Bladder microvascular endothelial cell (primary cell): ENCODE results near the gene KRTAP1-1. TPM values are rescaled to one million over a fixed set of nuclear protein-coding genes. Genes with fewer than 3 reads are reported as not detected.

Experiments
- total RNA-seq: library from RNA; depleted of rRNA; stranded (reverse); fragments of >200 nt; gene quantifications from 2 replicates; pipeline ENCODE4 v1.2.3, GENCODE V29; 2014

The KRTAP1-1 gene
- not detected in 2 replicates for total RNA-seq

DNA sequence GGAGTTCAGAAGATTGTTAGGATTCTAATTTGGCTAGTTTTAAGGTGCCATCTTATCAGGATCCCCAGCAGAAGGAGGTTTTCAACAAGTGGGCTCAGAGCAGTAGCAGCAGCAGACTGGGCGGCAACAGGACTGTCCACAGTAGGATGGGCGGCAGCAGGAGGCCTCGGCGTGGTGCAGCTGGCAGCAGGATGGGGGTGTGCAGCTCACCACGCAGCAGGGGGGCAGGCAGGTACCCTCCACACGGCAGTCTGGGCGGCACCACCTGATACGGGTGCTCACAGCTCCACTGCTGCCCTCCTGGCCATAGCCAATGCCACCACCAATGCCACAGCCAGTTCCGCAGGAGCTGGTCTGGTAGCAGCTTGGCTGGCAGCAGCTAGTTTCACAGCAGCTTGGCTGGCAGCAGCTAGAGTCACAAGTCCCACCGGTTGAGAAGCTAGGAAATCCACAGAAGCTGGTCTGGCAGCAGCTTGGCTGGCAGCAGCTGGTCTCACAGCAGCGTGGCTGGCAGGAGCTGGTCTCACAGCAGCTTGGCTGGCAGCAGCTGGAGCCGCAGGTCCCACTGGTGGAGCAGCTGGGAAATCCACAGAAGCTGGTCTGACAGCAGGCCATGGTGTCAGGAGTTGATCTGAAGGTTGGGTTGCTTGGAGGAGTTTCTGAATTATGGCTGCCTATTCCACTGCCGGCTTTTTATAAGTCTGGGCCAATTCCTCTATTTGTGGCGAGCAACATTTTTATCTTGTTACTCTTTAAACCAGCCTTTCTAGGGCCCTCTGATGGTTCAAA is at the start of gene KRTAP1-1:
Gene KRTAP1-1 (minus strand): TSS at position 668 of the 789 bp plus-strand sequence. CDS start 53 bp downstream, at position 615.

DNA sequence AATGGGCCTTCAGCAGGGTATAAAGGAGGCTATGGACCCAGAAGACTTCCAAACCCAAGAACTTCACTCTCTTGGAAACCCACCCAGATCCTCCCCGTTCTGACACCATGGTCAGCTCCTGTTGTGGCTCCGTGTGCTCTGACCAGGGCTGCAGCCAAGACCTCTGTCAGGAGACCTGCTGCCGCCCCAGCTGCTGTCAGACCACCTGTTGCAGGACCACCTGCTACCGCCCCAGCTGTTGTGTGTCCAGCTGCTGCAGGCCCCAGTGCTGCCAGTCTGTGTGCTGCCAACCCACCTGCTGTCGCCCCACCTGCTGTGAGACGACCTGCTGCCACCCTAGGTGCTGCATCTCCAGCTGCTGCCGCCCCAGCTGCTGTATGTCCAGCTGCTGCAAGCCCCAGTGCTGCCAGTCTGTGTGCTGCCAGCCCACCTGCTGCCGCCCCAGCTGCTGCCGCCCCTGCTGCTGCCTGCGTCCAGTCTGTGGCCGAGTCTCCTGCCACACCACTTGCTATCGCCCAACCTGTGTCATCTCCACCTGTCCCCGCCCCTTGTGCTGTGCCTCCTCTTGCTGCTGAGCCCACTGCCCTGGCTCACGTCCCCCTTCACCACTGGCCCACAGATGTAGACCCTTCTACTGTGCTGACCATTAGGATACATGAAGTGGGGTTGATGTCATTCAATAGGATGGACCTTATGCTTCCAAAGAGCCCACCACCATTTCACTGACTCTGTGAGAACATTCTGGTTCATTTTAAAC is 43.0 kb upstream of the KRTAP1-1 start, which contains the start of gene KRTAP4-7:
Gene KRTAP4-7 (plus strand): TSS at position 51 of the 757 bp plus-strand sequence. CDS start 57 bp downstream, at position 108.

GRCh38 chr17:41065829-41066624 is 24.8 kb upstream of the KRTAP1-1 start, which contains the start of gene KRTAP2-4:
Gene KRTAP2-4, minus strand, starts transcription at chr17:41065879. Its CDS starts 34 bp downstream, at chr17:41065845.

DNA sequence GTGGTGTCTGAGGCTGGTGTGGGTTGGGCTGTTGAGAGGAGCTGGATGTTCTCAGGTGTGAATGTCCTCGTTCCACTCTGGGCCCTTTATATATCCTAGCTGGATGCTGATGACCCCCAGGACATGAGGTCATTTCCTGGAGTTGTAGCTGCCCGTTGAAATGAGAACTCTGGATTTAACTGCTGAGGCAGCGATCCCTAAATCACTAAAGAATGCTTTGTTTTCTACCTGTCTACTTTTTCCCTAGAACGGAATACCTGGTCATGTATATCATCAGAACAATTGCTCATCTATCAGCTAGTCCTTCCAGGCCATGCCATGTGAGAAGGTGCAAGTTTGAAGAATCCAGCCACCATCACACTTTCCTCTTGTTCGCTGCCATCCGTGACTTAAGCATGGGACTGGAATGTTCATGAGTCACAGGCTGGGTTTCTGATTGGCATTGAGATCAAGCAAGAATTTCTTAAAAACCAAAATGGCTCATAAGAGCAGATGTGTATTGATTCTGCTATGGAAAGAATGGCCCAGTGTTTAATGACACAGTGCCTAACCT is 18.9 kb upstream of the KRTAP1-1 start, which contains the start of gene KRTAP2-3:
Gene KRTAP2-3 (minus strand): TSS at position 63 of the 553 bp plus-strand sequence. CDS start 64 bp downstream, outside the sequence.

GRCh38 chr17:41055130-41055529 is 13.9 kb upstream of the KRTAP1-1 start, which contains the start of gene KRTAP2-2:
Gene KRTAP2-2, minus strand, starts transcription at chr17:41055230. Its CDS starts 19 bp downstream, at chr17:41055211.

DNA sequence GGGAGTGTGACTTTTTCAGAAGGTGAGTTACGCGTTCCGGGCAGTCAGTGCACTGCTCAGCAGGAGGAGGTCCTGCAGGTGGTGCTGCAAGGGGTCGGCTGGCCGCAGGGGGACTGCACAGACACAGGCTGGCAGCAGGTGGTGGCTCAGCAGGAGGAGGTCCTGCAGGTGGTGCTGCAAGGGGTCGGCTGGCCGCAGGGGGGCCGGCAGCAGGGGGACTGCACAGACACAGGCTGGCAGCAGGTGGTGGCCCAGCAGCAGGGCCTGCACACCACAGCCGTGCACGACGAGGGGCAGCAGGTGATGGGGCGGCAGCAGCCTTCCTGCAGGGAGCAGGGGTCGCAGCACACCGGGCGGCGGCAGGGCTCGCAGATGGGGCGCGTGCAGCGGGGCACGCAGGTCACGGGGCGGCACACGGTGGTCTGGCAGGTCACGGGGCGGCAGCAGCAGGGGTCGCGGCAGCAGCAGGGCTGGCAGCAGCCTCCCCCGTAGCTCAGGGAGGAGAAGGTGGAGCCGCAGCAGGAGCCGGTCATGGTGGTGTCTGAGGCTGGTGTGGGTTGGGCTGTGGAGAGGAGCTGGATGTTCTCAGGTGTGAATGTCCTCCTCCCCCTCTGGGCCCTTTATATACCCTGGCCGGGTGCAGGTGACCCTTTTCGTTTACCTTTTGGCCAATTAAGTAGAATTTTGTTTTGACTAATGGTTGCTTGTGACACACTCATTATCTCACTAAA is 5.7 kb upstream of the KRTAP1-1 start, which contains the start of gene KRTAP2-1:
Gene KRTAP2-1 (minus strand): TSS at position 582 of the 731 bp plus-strand sequence. CDS start 49 bp downstream, at position 533.

DNA sequence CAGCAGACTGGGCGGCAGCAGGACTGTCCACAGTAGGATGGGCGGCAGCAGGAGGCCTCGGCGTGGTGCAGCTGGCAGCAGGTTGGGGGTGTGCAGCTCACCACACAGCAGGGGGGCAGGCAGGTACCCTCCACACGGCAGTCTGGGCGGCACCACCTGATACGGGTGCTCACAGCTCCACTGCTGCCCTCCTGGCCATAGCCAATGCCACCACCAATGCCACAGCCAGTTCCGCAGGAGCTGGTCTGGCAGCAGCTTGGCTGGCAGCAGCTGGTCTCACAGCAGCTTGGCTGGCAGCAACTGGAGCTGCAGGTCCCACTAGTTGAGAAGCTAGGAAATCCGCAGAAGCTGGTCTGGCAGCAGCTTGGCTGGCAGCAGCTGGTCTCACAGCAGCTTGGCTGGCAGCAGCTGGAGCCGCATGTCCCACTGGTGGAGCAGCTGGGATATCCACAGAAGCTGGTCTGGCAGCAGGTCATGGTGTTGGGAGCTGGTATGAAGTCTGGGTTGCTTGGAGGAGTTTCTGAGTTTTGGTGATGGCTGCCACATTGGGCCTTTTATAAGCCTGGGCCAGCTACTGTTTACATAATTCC is 6.8 kb downstream of the KRTAP1-1 start, which contains the start of gene KRTAP1-3:
Gene KRTAP1-3 (minus strand): TSS at position 529 of the 590 bp plus-strand sequence. CDS start 53 bp downstream, at position 476.

DNA sequence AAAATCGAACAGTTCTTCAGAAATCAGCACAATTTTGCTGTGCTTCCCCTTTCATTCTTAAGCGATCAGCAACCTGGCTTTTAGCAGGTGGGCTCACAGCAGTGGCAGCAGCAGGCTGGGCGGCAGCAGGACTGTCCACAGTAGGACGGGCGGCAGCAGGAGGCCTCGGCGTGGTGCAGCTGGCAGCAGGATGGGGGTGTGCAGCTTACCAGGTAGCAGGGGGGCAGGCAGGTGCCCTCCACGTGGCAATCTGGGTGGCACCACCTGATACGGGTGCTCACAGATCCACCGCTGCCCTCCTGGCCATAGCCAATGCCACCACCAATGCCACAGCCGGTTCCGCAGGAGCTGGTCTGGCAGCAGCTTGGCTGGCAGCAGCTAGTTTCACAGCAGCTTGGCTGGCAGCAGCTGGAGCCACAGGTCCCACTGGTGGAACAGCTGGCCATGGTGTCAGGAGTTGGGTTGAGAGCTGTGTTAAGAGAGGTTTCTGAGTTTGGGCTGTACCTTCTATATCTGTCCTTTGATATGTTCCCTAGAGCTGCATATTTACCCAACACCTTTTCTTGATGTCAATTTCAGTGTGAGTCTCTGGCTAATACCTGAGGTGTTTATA is 11.5 kb downstream of the KRTAP1-1 start, which contains the start of gene KRTAP1-4:
Gene KRTAP1-4 (minus strand): TSS at position 563 of the 613 bp plus-strand sequence. CDS start 117 bp downstream, at position 446.

GRCh38 chr17:41026715-41027471 is 14.4 kb downstream of the KRTAP1-1 start, which contains the start of gene KRTAP1-5:
Gene KRTAP1-5, minus strand, starts transcription at chr17:41027208. Its CDS starts 53 bp downstream, at chr17:41027155.

GRCh38 chr17:41008811-41009210 is 32.4 kb downstream of the KRTAP1-1 start, which contains the start of gene KRTAP3-1:
Gene KRTAP3-1, minus strand, starts transcription at chr17:41009128. Its CDS starts 54 bp downstream, at chr17:41009074.

GRCh38 chr17:40999563-40999962 is 41.7 kb downstream of the KRTAP1-1 start, which contains the start of gene KRTAP3-2:
Gene KRTAP3-2, minus strand, starts transcription at chr17:40999906. Its CDS starts 53 bp downstream, at chr17:40999853.

DNA sequence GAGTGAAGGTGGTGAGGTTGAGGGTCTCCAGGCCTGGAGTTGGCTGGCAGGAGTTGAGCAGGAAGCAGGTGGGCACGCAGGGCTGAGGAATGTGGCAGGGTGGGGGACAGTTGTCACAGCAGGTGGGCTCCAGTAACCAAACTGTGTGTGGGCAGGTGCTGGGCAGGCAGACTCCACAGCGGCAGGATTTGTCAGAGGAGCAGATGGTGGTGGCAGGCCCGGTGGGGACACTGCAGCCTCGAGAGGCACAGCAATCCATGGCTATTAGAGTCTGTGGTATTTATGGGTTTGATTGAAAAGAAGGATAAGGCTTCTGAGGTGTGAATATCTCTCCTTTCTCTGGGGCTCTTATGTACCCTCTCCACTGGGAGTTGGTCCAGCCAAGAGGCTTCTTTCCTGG is 47.4 kb downstream of the KRTAP1-1 start, which contains the start of gene KRTAP3-3:
Gene KRTAP3-3 (minus strand): TSS at position 326 of the 400 bp plus-strand sequence. CDS start 67 bp downstream, at position 259.

Other genes with a start within 250 kb of the KRTAP1-1 start
- gene KRT28, start 241.5 kb downstream of the KRTAP1-1 start, total RNA-seq: not detected in 2 replicates
- gene KRT10, start 218.8 kb downstream of the KRTAP1-1 start, total RNA-seq: 3.0 and 4.9 TPM in 2 replicates
- not detected in 2 replicates for gene KRT12, start 174.2 kb downstream of the KRTAP1-1 start, total RNA-seq
- not detected in 2 replicates for gene KRT20, start 156.2 kb downstream of the KRTAP1-1 start, total RNA-seq
- 1.1 TPM in 1 of 2 replicates, not detected in the other for gene KRT23, start 103.8 kb downstream of the KRTAP1-1 start, total RNA-seq
- not detected in 2 replicates for gene KRT39, start 74.5 kb downstream of the KRTAP1-1 start, total RNA-seq
- not detected in 2 replicates for gene KRT40, start 57.1 kb downstream of the KRTAP1-1 start, total RNA-seq
- gene KRTAP3-3, start 47.3 kb downstream of the KRTAP1-1 start, total RNA-seq: not detected in 2 replicates
- 0.16 TPM in 1 of 2 replicates, not detected in the other for gene KRTAP3-2, start 41.5 kb downstream of the KRTAP1-1 start, total RNA-seq
- gene KRTAP3-1, start 32.3 kb downstream of the KRTAP1-1 start, total RNA-seq: not detected in 2 replicates
- not detected in 2 replicates for gene KRTAP1-5, start 14.2 kb downstream of the KRTAP1-1 start, total RNA-seq
- gene KRTAP1-4, start 11.3 kb downstream of the KRTAP1-1 start, total RNA-seq: not detected in 2 replicates
- gene KRTAP1-3, start 6.6 kb downstream of the KRTAP1-1 start, total RNA-seq: not detected in 2 replicates
- gene KRTAP2-1, start 5.9 kb upstream of the KRTAP1-1 start, total RNA-seq: not detected in 2 replicates
- not detected in 2 replicates for gene KRTAP2-2, start 13.8 kb upstream of the KRTAP1-1 start, total RNA-seq
- gene KRTAP2-3, start 18.7 kb upstream of the KRTAP1-1 start, total RNA-seq: not detected in 2 replicates
- not detected in 2 replicates for gene KRTAP2-4, start 24.4 kb upstream of the KRTAP1-1 start, total RNA-seq
- gene KRTAP4-7, start 42.7 kb upstream of the KRTAP1-1 start, total RNA-seq: not detected in 2 replicates
- gene KRTAP4-8, start 56.7 kb upstream of the KRTAP1-1 start, total RNA-seq: not detected in 2 replicates
- gene KRTAP4-16, start 60.8 kb upstream of the KRTAP1-1 start, total RNA-seq: not detected in 2 replicates
- not detected in 2 replicates for gene KRTAP4-9, start 63.9 kb upstream of the KRTAP1-1 start, total RNA-seq
- gene KRTAP4-11, start 76.9 kb upstream of the KRTAP1-1 start, total RNA-seq: not detected in 2 replicates
- gene KRTAP4-12, start 82.7 kb upstream of the KRTAP1-1 start, total RNA-seq: not detected in 2 replicates
- not detected in 2 replicates for gene KRTAP4-6, start 99.1 kb upstream of the KRTAP1-1 start, total RNA-seq
- gene KRTAP4-5, start 108.4 kb upstream of the KRTAP1-1 start, total RNA-seq: not detected in 2 replicates
- not detected in 2 replicates for gene KRTAP4-4, start 119.3 kb upstream of the KRTAP1-1 start, total RNA-seq
- not detected in 2 replicates for gene KRTAP4-3, start 126.8 kb upstream of the KRTAP1-1 start, total RNA-seq
- gene KRTAP4-2, start 136.8 kb upstream of the KRTAP1-1 start, total RNA-seq: not detected in 2 replicates
- gene KRTAP4-1, start 143.5 kb upstream of the KRTAP1-1 start, total RNA-seq: not detected in 2 replicates
- gene KRTAP9-1, start 148.4 kb upstream of the KRTAP1-1 start, total RNA-seq: not detected in 2 replicates
- gene KRTAP9-2, start 185.2 kb upstream of the KRTAP1-1 start, total RNA-seq: not detected in 2 replicates
- gene KRTAP9-3, start 191.0 kb upstream of the KRTAP1-1 start, total RNA-seq: not detected in 2 replicates
- not detected in 2 replicates for gene KRTAP9-8, start 196.5 kb upstream of the KRTAP1-1 start, total RNA-seq
- gene KRTAP9-4, start 208.2 kb upstream of the KRTAP1-1 start, total RNA-seq: not detected in 2 replicates
- not detected in 2 replicates for gene KRTAP9-9, start 213.9 kb upstream of the KRTAP1-1 start, total RNA-seq
- gene KRTAP9-6, start 223.9 kb upstream of the KRTAP1-1 start, total RNA-seq: not detected in 2 replicates
- gene KRTAP9-7, start 234.2 kb upstream of the KRTAP1-1 start, total RNA-seq: not detected in 2 replicates